Duodenal mucosa (tissue), 2 donors: ENCODE measurements around the gene CBLN3.

Experiments
- H3K27ac ChIP-seq: one replicate; pipeline ENCODE4 v1.7.0; 2013; ENCODE audit warnings: low read depth, low read length
- H3K27me3 ChIP-seq, 2 donors: one replicate each; pipeline ENCODE4 v1.7.0; 2013; ENCODE audit warnings: low read length in 2 of 2, control low read depth in 1 of 2; ENCODE audit not compliant: insufficient read depth in 2 of 2, control insufficient read depth in 1 of 2
- H3K36me3 ChIP-seq, 2 donors: one replicate each; pipeline ENCODE4 v1.7.0; 2013; ENCODE audit warnings: low read length in 2 of 2, control low read depth in 1 of 2; ENCODE audit not compliant: insufficient read depth in 2 of 2, control insufficient read depth in 1 of 2
- H3K4me1 ChIP-seq, 2 donors: one replicate each; pipeline ENCODE4 v1.7.0; 2013; ENCODE audit warnings: low read length in 2 of 2, control low read depth in 1 of 2; ENCODE audit not compliant: insufficient read depth in 2 of 2, control insufficient read depth in 1 of 2
- H3K4me3 ChIP-seq, 2 donors: one replicate each; pipeline ENCODE4 v1.7.0; 2013; ENCODE audit warnings: low read length in 2 of 2, low read depth in 1 of 2
- H3K9ac ChIP-seq, 2 donors: one replicate each; pipeline ENCODE4 v1.7.0; 2013; ENCODE audit warnings: low read length in 2 of 2, low read depth in 1 of 2
- H3K9me3 ChIP-seq, 2 donors: one replicate each; pipeline ENCODE4 v1.7.0; 2013; ENCODE audit warnings: low read length in 2 of 2, control low read depth in 1 of 2; ENCODE audit not compliant: control insufficient read depth in 1 of 2

Gene CBLN3

DNA sequence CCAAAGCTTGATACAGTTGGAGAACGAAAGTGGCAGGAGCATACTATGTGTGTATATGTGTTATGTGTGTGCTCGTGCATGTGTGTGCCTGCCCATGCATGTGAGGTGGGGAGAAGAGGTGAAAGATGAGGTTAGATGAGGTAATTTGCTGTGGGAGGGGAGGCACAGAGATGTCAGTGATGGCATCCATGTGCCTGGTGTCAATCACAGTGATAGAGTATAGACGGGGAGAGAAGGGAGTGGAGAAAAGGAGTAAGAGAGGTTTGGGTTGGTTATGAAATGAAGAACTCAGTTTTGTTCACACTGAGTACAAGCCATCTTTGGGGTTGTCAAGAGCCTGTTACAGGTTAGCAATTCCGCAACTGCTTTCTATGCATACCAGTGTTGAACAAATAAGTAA, 45.3 kb downstream of the CBLN3 start:
- Histone ChIP-seq H3K36me3 (no peaks in the 10 kb centered on the region), H3K27ac (no peak overlapping the region), H3K4me3 (no peak overlapping the region), H3K9me3 (no peaks in the 10 kb centered on the region), H3K9ac (no peak overlapping the region), H3K27me3 (no peaks in the 10 kb centered on the region), H3K4me1 (peaks cover 0 to 5% of the 10 kb centered on the region in 2 donors)

DNA sequence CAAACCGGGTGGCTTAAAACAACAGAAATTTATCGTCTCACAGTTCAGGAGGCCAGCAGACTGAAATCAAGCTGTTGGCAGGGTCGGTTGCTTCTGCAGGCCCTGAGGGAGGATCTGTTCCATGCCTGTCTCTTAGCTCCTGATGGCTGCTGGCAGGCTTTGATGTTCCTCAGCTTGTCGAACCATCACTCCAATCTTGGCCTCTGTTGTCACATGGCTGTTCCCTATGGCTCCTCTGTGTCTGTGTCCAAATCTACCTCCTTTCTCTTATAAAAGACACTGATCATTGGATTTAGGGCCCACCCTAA, 47.5 kb downstream of the CBLN3 start:
- H3K27ac ChIP-seq = no peak overlapping the region
- H3K4me3 ChIP-seq = no peak overlapping the region
- H3K9me3 ChIP-seq = no peaks in the 10 kb centered on the region
- H3K36me3 ChIP-seq = no peaks in the 10 kb centered on the region
- H3K27me3 ChIP-seq = no peaks in the 10 kb centered on the region
- no peak overlapping the region for H3K9ac ChIP-seq
- peaks cover 0 to 5% of the 10 kb centered on the region in 2 donors for H3K4me1 ChIP-seq

DNA sequence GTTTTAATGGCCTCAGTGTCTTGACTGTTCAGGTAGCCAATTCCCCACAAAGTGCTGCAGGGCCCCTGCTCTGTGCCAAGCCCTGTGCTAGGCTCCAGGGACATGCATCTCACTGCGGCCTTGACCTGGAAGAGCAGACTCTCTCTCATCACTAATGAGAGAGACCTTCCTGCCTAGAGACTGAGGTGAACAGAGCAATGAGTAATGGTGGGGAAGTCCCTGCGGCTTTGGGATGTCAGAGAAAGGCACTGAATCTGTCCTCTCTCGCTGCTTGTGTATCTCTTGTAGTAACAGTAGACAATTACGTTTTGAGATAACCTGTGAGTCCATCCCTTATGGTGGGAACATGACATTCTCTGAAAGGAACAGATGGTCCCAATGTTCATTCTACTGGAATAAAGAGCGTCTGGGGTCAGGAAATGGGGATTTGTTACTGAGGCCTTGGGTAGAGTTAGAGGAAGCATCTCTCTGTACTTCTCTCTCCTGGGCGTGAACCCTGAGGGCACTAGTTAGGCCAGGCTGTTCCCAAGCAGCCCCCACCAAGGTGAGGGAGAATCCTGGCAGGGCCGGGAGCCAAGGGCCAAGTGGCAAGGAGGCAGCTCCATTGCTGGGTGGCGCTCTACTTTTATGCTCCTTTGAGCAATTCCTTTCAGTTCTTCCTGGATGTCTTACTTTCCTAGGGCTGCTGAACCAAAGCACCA, 48.0 kb downstream of the CBLN3 start:
- no peak overlapping the region for H3K27ac ChIP-seq
- no peaks in the 10 kb centered on the region for H3K4me1 ChIP-seq

DNA sequence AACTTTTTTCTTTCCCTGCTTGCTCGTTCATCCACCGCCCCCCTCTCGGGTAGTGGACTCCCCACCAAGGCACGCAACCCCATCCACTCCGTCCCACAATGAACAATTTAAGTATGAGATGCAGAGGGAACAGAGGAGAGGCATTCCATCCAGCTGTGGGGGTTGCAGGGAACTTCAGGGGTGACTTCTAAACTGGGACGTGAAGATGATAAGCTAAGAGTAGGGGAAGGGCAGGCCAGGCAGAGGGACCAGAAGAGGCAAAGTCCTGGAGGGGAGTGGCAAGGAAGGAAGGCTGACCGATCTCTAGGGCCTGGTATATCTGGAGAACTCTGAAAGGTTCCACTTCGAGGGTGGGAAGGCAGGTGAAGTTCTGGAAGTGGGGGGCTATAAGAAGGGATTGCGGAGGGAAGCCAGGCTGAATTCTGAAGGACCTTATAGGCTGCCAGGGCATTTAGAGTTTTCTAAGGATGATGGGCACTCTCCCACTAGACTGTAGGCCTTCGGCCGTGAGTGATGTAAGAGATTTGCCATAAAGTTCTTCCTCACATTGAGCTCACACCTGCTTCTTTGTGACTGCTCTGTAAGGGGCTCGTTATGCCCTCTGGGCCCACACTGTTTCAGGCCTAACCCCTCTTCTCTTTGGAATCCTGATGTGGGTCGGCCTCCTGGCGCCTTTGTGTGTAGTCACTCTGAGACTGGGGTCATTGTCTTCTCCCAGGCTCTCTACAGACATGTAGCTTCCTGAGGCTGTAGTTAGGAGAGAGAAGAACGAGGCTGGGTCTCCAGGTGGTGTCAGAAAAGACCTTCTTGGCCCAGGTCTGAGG, 49.3 kb downstream of the CBLN3 start:
- Histone ChIP-seq H3K27ac (no peak overlapping the region), H3K27me3 (no peaks in the 10 kb centered on the region), H3K4me1 (no peaks in the 10 kb centered on the region), H3K36me3 (no peaks in the 10 kb centered on the region), H3K4me3 (no peak overlapping the region), H3K9ac (no peak overlapping the region), H3K9me3 (no peaks in the 10 kb centered on the region)

More for the DNA sequence above, 48.0 kb downstream of the CBLN3 start:
- H3K9ac ChIP-seq = no peak overlapping the region
- no peaks in the 10 kb centered on the region for H3K36me3 ChIP-seq
- no peaks in the 10 kb centered on the region for H3K27me3 ChIP-seq
- H3K4me3 ChIP-seq = no peak overlapping the region
- H3K9me3 ChIP-seq = no peaks in the 10 kb centered on the region

DNA sequence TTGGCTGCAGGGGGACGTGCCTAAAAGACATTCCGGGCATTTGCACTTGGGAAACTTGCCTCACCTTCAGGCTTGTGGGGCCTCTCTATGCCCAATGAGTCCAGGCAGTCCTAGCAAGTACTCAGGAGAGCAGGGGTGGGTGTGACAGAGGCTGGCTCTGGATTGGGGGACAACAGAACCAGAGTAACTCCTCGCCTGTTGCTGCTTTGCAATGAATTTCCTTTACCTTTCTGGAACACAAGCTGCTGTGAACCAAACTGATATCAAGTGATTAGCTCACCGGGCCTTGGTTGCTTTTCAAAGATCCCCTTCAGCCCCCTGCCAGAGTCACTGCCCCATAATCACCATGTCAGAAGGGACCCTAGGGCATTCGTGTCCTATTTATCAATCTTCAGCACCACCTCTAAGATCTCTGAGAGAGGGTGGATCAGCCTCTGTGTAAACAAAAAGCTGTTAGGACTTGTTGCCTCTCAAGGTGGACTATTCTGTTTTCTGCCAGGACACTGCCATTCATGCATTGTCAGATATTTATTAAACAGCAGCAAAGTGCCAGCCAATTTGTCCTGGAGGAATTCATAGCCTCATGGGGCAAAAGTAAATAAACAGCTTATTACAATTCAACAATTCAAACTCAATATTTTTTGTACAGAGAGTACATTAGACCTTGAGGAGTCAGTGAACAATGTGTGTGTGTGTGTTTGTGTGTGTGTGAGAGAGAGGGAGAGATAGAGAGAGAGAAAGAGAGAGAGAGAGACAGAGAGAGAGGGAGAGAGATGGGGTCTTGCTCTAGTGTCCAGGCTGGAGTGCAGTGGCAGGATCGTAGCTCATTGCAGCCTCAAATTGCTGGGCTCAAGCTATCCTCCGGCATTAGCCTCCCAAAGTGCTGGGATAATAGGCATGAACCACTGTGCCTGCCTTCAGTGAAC, 50.2 kb downstream of the CBLN3 start:
- Histone ChIP-seq H3K9ac (peak overlapping the region in 1 of 2 donors; percentile 11), H3K36me3 (no peaks in the 10 kb centered on the region), H3K27ac (no peak overlapping the region), H3K4me1 (no peaks in the 10 kb centered on the region), H3K27me3 (no peaks in the 10 kb centered on the region), H3K4me3 (no peak overlapping the region), H3K9me3 (no peaks in the 10 kb centered on the region)

DNA sequence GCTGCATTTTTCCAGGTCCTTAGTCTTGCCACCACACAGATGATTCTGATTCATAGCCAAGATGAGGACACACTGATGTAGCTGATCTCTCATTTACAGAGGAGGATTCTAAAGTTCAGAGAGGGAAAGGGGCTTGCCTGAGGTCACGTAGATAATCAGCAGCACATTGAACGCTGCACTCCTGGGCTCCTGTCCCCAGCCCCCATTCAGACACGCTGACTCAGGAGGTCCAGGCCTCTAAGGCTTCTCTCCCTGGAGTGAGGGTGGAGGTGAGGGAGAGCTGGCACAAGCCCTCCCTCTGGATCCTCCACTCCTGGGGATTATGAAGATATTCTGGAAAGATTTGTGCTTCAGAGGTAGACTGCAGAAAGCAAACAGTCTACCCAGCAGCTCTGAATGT, 51.1 kb downstream of the CBLN3 start:
- Histone ChIP-seq H3K27ac (no peak overlapping the region), H3K4me1 (no peaks in the 10 kb centered on the region), H3K4me3 (no peak overlapping the region), H3K9me3 (no peaks in the 10 kb centered on the region), H3K9ac (no peak overlapping the region), H3K36me3 (no peaks in the 10 kb centered on the region), H3K27me3 (no peaks in the 10 kb centered on the region)

DNA sequence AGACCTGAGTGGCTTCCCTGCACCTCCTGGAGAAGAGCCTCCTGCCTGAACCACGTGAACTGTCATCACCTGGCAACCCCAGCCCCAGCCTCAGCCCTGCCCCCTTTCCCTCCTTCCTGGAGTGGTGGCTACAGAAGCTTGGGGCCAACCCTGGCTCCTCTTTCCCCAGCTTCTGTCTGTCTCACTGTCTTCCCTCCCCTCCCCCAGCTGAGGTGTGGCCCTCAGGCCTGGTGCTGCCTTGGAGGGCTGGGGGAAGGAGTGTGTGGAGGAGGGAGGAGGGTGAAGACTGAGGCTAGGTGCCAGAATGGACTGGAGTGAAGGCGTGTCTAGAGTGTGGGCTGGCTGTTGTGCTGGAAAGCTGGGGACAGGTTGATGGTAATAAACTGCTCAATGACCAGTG, 51.8 kb downstream of the CBLN3 start:
- Histone ChIP-seq H3K36me3 (no peaks in the 10 kb centered on the region), H3K27me3 (no peaks in the 10 kb centered on the region), H3K4me3 (no peak overlapping the region)

DNA sequence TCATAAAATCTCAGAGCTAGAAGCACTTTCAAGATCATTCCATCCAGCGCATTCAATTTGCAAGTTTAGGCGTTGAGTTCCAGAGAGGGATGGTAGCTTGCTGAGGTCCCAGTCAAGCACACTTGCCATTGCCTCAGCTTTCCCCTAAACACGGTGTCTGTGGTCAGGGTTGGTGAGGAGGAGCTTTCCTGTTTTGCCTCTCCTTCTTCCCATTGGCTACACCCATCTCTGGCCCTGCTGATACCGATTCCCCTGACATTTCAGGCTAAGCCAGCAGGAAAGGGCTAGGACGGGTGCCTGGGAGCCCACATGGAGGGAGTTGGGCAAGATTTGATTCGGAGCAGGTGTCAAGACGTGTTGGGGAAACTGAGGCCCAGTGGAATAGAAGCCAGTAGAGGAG, 52.3 kb downstream of the CBLN3 start:
- H3K4me1 ChIP-seq = no peaks in the 10 kb centered on the region
- no peaks in the 10 kb centered on the region for H3K9me3 ChIP-seq
- no peak overlapping the region for H3K4me3 ChIP-seq
- no peaks in the 10 kb centered on the region for H3K27me3 ChIP-seq
- H3K9ac ChIP-seq = no peak overlapping the region
- H3K36me3 ChIP-seq = no peaks in the 10 kb centered on the region
- no peak overlapping the region for H3K27ac ChIP-seq

More for the DNA sequence above, 51.8 kb downstream of the CBLN3 start:
- Histone ChIP-seq H3K4me1 (no peaks in the 10 kb centered on the region), H3K9ac (no peak overlapping the region), H3K9me3 (no peaks in the 10 kb centered on the region), H3K27ac (no peak overlapping the region)
